Stimulated activated CD4-positive, alpha-beta T cell treated with anti-CD3 and anti-CD28 coated beads, Interleukin-2, amount 100 ng/mL, for 24 hours (primary cell): Measurements from ENCODE around the gene MT1G.
"Not testable (repeated sequence)": the region's sequence is repeated elsewhere in the genome, so short reads cannot be mapped to it uniquely, and the experiment has no call there.

Experiments used
- DNase-seq, 2 donors: peaks; one replicate each; pipeline ENCODE4 v3.0.0-alpha.2; 2020

The MT1G gene

GRCh38 chr16:56684256-56684925 is 16.5 kb upstream of the MT1G start:
- DNase-seq = no peak

GRCh38 chr16:56683424-56684172 is 15.7 kb upstream of the MT1G start:
- no peak for DNase-seq

GRCh38 chr16:56682703-56683397 is 15.0 kb upstream of the MT1G start:
- peak in 1 of 2 donors; percentile 18 for DNase-seq

GRCh38 chr16:56681939-56682702 is 14.3 kb upstream of the MT1G start, which contains the start of gene MT1X:
Gene MT1X (plus strand): TSS chr16:56682470. CDS start chr16:56682541, 71 bp downstream.
- DNase-seq = peak; percentile 90 to 93

- no peak for DNase-seq
These were observed 12.0 kb upstream of the MT1G start for GRCh38 chr16:56679818-56680217.

- no peak for DNase-seq
These were observed 11.3 kb upstream of the MT1G start for GRCh38 chr16:56679078-56679730.

- no peak for DNase-seq
These were observed 9.6 kb upstream of the MT1G start for GRCh38 chr16:56677474-56677873.

GRCh38 chr16:56675685-56676210 is 7.9 kb upstream of the MT1G start:
- peak; percentile 54 to 67 for DNase-seq

GRCh38 chr16:56674570-56674969 is 6.7 kb upstream of the MT1G start:
- not testable (repeated sequence) for DNase-seq

- peak in 1 of 2 donors; percentile 34 for DNase-seq
These were observed 6.1 kb upstream of the MT1G start for GRCh38 chr16:56673921-56674320.

GRCh38 chr16:56672761-56673536 is 5.1 kb upstream of the MT1G start:
- no peak for DNase-seq

GRCh38 chr16:56672171-56672570 is 4.3 kb upstream of the MT1G start:
- DNase-seq = not testable (repeated sequence)

- DNase-seq = not testable (repeated sequence)
These were observed 3.8 kb upstream of the MT1G start for GRCh38 chr16:56671691-56672090.

GRCh38 chr16:56670620-56670934 is 2.7 kb upstream of the MT1G start:
- no peak for DNase-seq

GRCh38 chr16:56669840-56670619 is 2.2 kb upstream of the MT1G start:
- DNase-seq = no peak

- DNase-seq = peak in 1 of 2 donors; percentile 31
These were observed 1.4 kb upstream of the MT1G start, which contains the start of gene MT1H for GRCh38 chr16:56669005-56669839. Gene MT1H (plus strand): TSS chr16:56669814. CDS start chr16:56669885, 71 bp downstream.

GRCh38 chr16:56665286-56666261 is 2.3 kb downstream of the MT1G start:
- DNase-seq = not testable (repeated sequence)

GRCh38 chr16:56664506-56664905 is 3.4 kb downstream of the MT1G start:
- DNase-seq = no peak
